Measurements from ENCODE around the gene ADGRA1.

- TF ChIP-seq GLIS1 (tag by site-specific recombination; IDR thresholded peaks at IDR 0.05), result no peak
- peak; percentile 56 for TF ChIP-seq SP2 (tag by site-specific recombination; IDR thresholded peaks at IDR 0.05)
- TF ChIP-seq ZNF692 (tag by site-specific recombination; IDR thresholded peaks at IDR 0.05), result no peak
- no peak for TF ChIP-seq ZBTB8A (tag by site-specific recombination; IDR thresholded peaks at IDR 0.05)
- TF ChIP-seq ZNF19 (tag by site-specific recombination; IDR thresholded peaks at IDR 0.05; ENCODE audit: low read depth), result no peak
- no peak for TF ChIP-seq ZNF768 (tag by site-specific recombination; IDR thresholded peaks at IDR 0.05)
- TF ChIP-seq ZNF580 (tag by site-specific recombination; IDR thresholded peaks at IDR 0.05), result no peak
- no peak for TF ChIP-seq CTCF (tag by site-specific recombination; IDR thresholded peaks at IDR 0.05)
- no peak for TF ChIP-seq ZNF274 (IDR thresholded peaks at IDR 0.05; ENCODE audit: low read length)
- TF ChIP-seq ZNF274 (tag by site-specific recombination; IDR thresholded peaks at IDR 0.05; ENCODE audit: borderline replicate concordance), result no peak
- no peak for TF ChIP-seq ZNF704 (tag by site-specific recombination; IDR thresholded peaks at IDR 0.05)
- TF ChIP-seq ZNF791 (tag by site-specific recombination; IDR thresholded peaks at IDR 0.05), result no peak
- TF ChIP-seq ZNF785 (tag by site-specific recombination; IDR thresholded peaks at IDR 0.05), result no peak
Measured at GRCh38 chr10:133100706-133101415, 13.1 kb downstream of the ADGRA1 start.
